GM23338 (cell line): Measurements from ENCODE around the gene C20orf141.

Source experiments
- EZH2 ChIP-seq: fragments of 200-600 bp; sonication (generic); IDR thresholded peaks from one replicate; pipeline ENCODE4 v1.8.0; 2017; ENCODE audit warnings: antibody characterized with exemption, mild to moderate bottlenecking, low read depth; ENCODE audit not compliant: unreplicated experiment
- EZH2phosphoT487 ChIP-seq: fragments of 200-600 bp; sonication (generic); IDR thresholded peaks from one replicate; pipeline ENCODE4 v1.8.1; 2018; ENCODE audit warnings: antibody characterized with exemption; ENCODE audit not compliant: unreplicated experiment
- POLR2AphosphoS5 ChIP-seq: IDR thresholded peaks from 2 replicates; pipeline ENCODE4 v1.6.1; 2016; ENCODE audit warnings: antibody characterized with exemption, low read depth
- TF ChIP-seq, protein P1 (sequence below), 2 experiments: fragments of 200-600 bp in 1 of 2; sonication (generic) in 1 of 2; conservative IDR thresholded peaks; 2 replicates each; pipeline versions ENCODE4 v1.5.1 to v1.6.1; 2016 to 2017; ENCODE audit warnings: antibody characterized with exemption in 2 of 2, low read depth in 2 of 2, mild to moderate bottlenecking in 2 of 2, moderate library complexity in 1 of 2
- TF ChIP-seq, protein P2 (sequence below): IDR thresholded peaks from one replicate; pipeline ENCODE4 v1.6.1; 2018; ENCODE audit warnings: antibody characterized with exemption; ENCODE audit not compliant: unreplicated experiment

DNA sequence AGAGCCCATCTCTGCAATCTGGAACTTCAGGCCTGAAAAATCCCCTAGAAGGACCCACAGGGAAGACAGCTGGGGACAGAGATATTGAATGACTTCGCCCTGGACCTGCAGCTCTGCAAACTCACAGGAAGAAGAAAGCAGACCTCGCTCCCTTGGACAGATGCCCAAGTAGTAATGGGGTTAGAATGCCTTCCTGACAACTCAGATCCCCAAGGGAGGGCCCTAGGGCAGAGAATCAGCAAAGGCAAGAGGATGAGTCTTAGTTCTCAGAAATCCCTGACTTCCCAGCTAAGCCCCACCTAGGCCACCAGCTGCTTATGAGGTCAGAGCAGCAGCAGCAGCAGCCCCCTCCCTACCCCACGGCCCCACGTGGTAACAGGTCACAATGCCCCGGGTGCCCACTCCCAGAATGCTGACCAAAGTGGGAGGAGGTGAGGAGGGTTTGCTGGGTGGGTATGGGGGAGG lies at the start of gene C20orf141:
- TF ChIP-seq, protein P1, sequence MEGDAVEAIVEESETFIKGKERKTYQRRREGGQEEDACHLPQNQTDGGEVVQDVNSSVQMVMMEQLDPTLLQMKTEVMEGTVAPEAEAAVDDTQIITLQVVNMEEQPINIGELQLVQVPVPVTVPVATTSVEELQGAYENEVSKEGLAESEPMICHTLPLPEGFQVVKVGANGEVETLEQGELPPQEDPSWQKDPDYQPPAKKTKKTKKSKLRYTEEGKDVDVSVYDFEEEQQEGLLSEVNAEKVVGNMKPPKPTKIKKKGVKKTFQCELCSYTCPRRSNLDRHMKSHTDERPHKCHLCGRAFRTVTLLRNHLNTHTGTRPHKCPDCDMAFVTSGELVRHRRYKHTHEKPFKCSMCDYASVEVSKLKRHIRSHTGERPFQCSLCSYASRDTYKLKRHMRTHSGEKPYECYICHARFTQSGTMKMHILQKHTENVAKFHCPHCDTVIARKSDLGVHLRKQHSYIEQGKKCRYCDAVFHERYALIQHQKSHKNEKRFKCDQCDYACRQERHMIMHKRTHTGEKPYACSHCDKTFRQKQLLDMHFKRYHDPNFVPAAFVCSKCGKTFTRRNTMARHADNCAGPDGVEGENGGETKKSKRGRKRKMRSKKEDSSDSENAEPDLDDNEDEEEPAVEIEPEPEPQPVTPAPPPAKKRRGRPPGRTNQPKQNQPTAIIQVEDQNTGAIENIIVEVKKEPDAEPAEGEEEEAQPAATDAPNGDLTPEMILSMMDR (conservative IDR thresholded peaks at IDR 0.05; ENCODE audit: low read depth in 2 of 2): no peak
- TF ChIP-seq EZH2phosphoT487: no peak
- TF ChIP-seq, protein P2, sequence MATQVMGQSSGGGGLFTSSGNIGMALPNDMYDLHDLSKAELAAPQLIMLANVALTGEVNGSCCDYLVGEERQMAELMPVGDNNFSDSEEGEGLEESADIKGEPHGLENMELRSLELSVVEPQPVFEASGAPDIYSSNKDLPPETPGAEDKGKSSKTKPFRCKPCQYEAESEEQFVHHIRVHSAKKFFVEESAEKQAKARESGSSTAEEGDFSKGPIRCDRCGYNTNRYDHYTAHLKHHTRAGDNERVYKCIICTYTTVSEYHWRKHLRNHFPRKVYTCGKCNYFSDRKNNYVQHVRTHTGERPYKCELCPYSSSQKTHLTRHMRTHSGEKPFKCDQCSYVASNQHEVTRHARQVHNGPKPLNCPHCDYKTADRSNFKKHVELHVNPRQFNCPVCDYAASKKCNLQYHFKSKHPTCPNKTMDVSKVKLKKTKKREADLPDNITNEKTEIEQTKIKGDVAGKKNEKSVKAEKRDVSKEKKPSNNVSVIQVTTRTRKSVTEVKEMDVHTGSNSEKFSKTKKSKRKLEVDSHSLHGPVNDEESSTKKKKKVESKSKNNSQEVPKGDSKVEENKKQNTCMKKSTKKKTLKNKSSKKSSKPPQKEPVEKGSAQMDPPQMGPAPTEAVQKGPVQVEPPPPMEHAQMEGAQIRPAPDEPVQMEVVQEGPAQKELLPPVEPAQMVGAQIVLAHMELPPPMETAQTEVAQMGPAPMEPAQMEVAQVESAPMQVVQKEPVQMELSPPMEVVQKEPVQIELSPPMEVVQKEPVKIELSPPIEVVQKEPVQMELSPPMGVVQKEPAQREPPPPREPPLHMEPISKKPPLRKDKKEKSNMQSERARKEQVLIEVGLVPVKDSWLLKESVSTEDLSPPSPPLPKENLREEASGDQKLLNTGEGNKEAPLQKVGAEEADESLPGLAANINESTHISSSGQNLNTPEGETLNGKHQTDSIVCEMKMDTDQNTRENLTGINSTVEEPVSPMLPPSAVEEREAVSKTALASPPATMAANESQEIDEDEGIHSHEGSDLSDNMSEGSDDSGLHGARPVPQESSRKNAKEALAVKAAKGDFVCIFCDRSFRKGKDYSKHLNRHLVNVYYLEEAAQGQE: no peak
- TF ChIP-seq POLR2AphosphoS5: no peak
- TF ChIP-seq EZH2: no peak
